ENCODE data around the gene ARCN1.

Gene ARCN1

DNA sequence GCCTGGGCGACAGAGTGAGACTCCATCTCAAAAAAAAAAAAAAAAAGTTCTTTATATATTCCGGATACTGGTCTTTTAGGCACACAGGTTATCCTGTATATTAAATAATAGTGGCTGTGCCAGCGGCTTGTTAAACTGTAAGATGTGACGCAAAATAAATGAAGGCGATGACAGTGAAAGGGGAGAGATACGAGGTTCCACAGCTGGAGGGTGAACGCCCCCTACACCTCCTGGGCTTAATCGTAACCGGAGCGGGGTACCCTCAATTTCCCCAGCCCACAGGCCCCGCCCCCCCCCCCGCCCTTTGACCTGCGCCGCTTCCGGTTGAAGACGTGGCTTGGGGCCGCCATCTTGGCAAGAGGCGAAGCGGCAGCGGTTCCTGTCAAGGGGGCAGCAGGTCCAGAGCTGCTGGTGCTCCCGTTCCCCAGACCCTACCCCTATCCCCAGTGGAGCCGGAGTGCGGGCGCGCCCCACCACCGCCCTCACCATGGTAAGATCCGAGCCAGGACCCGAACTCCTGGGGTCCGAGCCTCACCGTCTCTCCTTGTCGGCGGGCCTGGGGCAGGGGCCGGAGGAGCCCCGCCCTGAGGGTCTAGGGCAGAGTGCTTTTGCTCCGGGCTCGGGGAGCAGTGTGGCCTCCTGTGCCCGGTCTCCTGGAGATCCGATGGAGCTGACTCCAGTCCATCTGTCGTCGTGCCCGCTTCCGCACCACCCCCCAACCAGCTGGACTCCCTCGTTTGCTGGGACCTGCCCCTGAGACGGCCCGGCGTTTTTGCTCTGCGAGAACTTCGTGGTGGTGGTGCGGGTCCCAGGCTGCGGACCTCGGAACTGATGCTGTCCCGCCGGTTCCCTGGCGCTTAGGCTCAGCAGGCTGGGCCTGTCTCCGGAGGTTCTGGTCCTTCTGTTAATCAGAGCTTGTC lies at the start of gene ARCN1:
TSS of gene ARCN1 (plus strand) at position 349 of the 920 bp plus-strand sequence. CDS start at position 488, 139 bp downstream.
- H3K9ac ChIP-seq (ENCODE audit: low read length in 5 of 5) = peak within 1 kb of the TSS; percentile 95 to 99 (median 99)
- no peaks in the 10 kb centered on the region for H3K9me3 ChIP-seq (ENCODE audit: control insufficient read depth in 5 of 5, low read length in 5 of 5)
- no peaks in the 10 kb centered on the region for H3K36me3 ChIP-seq (ENCODE audit: control insufficient read depth in 5 of 5, insufficient read depth in 5 of 5, low read length in 5 of 5)
- H3K4me1 ChIP-seq (ENCODE audit: control insufficient read depth in 5 of 5, insufficient read depth in 5 of 5, low read length in 5 of 5) = peaks cover 7 to 48% (median 44%) of the 10 kb centered on the region in 5 donors
- peak within 1 kb of the TSS; percentile 79 to 97 (median 96) for H3K4me3 ChIP-seq (ENCODE audit: low read depth in 1 of 5, low read length in 5 of 5)
- H3K27me3 ChIP-seq (ENCODE audit: control insufficient read depth in 5 of 5, insufficient read depth in 4 of 5, low read length in 5 of 5) = no peaks in the 10 kb centered on the region
- H3K27ac ChIP-seq (ENCODE audit: low read depth, low read length) = peak within 1 kb of the TSS; percentile 97

DNA sequence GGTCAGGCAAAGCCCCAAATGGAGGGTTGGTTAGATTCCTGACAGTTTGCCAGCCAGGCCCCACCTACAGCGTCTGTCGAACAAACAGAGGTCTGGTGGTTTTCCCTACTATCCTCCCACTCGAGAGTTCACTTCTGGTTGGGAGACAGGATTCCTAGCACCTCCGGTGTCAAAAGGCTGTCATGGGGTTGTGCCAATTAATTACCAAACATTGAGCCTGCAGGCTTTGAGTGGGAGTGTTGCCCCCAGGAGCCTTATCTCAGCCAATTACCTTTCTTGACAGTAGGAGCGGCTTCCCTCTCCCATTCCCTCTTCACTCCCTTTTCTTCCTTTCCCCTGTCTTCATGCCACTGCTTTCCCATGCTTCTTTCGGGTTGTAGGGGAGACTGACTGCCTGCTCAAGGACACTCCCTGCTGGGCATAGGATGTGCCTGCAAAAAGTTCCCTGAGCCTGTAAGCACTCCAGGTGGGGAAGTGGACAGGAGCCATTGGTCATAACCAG lies 49.6 kb upstream of the ARCN1 start:
- Histone ChIP-seq H3K36me3 (ENCODE audit: control insufficient read depth in 5 of 5, insufficient read depth in 5 of 5, low read length in 5 of 5) (peaks cover 19 to 66% (median 55%) of the 10 kb centered on the region in 5 donors), H3K9ac (ENCODE audit: low read length in 5 of 5) (no peak overlapping the region), H3K9me3 (ENCODE audit: control insufficient read depth in 5 of 5, low read length in 5 of 5) (no peaks in the 10 kb centered on the region), H3K27me3 (ENCODE audit: control insufficient read depth in 5 of 5, insufficient read depth in 4 of 5, low read length in 5 of 5) (no peaks in the 10 kb centered on the region), H3K4me1 (ENCODE audit: control insufficient read depth in 5 of 5, insufficient read depth in 5 of 5, low read length in 5 of 5) (peaks cover 2 to 26% (median 16%) of the 10 kb centered on the region in 5 donors), H3K27ac (ENCODE audit: low read depth, low read length) (no peak overlapping the region), H3K4me3 (ENCODE audit: low read depth in 1 of 5, low read length in 5 of 5) (no peak overlapping the region)

DNA sequence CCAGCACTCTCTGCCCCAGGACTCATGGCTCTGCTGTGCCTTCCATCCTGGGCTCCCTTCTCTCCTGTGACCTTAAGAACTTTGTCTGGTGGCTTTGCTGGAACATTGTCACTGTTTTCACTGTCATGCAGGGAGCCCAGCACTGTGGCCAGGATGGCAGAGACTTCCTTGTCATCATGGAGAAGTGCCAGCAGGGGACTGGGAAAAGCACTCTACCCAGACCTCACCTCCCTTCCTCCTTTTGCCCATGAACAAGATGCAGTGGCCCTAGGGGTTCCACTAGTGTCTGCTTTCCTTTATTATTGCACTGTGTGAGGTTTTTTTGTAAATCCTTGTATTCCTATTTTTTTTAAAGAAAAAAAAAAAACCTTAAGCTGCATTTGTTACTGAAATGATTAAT lies 47.9 kb upstream of the ARCN1 start:
- H3K9me3 ChIP-seq (ENCODE audit: control insufficient read depth in 5 of 5, low read length in 5 of 5) = no peaks in the 10 kb centered on the region
- no peaks in the 10 kb centered on the region for H3K27me3 ChIP-seq (ENCODE audit: control insufficient read depth in 5 of 5, insufficient read depth in 4 of 5, low read length in 5 of 5)
- peaks cover 19 to 56% (median 49%) of the 10 kb centered on the region in 5 donors for H3K36me3 ChIP-seq (ENCODE audit: control insufficient read depth in 5 of 5, insufficient read depth in 5 of 5, low read length in 5 of 5)
- no peak overlapping the region for H3K4me3 ChIP-seq (ENCODE audit: low read depth in 1 of 5, low read length in 5 of 5)
- peaks cover 3 to 33% (median 16%) of the 10 kb centered on the region in 5 donors for H3K4me1 ChIP-seq (ENCODE audit: control insufficient read depth in 5 of 5, insufficient read depth in 5 of 5, low read length in 5 of 5)
- no peak overlapping the region for H3K9ac ChIP-seq (ENCODE audit: low read length in 5 of 5)
- H3K27ac ChIP-seq (ENCODE audit: low read depth, low read length) = no peak overlapping the region

DNA sequence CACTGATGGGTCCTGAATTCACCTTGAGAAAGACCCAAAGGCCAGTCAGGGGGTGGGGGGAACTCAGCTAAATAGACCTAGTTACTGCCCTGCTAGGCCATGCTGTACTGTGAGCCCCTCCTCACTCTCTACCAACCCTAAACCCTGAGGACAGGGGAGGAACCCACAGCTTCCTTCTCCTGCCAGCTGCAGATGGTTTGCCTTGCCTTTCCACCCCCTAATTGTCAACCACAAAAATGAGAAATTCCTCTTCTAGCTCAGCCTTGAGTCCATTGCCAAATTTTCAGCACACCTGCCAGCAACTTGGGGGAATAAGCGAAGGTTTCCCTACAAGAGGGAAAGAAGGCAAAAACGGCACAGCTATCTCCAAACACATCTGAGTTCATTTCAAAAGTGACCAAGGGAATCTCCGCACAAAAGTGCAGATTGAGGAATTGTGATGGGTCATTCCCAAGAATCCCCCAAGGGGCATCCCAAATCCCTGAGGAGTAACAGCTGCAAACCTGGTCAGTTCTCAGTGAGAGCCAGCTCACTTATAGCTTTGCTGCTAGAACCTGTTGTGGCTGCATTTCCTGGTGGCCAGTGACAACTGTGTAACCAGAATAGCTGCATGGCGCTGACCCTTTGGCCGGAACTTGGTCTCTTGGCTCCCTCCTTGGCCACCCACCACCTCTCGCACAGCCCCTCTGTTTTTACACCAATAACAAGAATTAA lies 47.3 kb upstream of the ARCN1 start:
- no peak overlapping the region for H3K27ac ChIP-seq (ENCODE audit: low read depth, low read length)
- H3K9ac ChIP-seq (ENCODE audit: low read length in 5 of 5) = no peak overlapping the region
- H3K4me1 ChIP-seq (ENCODE audit: control insufficient read depth in 5 of 5, insufficient read depth in 5 of 5, low read length in 5 of 5) = peaks cover 3 to 38% (median 19%) of the 10 kb centered on the region in 5 donors
- H3K27me3 ChIP-seq (ENCODE audit: control insufficient read depth in 5 of 5, insufficient read depth in 4 of 5, low read length in 5 of 5) = no peaks in the 10 kb centered on the region
- H3K4me3 ChIP-seq (ENCODE audit: low read depth in 1 of 5, low read length in 5 of 5) = no peak overlapping the region
- peaks cover 16 to 51% (median 43%) of the 10 kb centered on the region in 5 donors for H3K36me3 ChIP-seq (ENCODE audit: control insufficient read depth in 5 of 5, insufficient read depth in 5 of 5, low read length in 5 of 5)
- no peaks in the 10 kb centered on the region for H3K9me3 ChIP-seq (ENCODE audit: control insufficient read depth in 5 of 5, low read length in 5 of 5)

DNA sequence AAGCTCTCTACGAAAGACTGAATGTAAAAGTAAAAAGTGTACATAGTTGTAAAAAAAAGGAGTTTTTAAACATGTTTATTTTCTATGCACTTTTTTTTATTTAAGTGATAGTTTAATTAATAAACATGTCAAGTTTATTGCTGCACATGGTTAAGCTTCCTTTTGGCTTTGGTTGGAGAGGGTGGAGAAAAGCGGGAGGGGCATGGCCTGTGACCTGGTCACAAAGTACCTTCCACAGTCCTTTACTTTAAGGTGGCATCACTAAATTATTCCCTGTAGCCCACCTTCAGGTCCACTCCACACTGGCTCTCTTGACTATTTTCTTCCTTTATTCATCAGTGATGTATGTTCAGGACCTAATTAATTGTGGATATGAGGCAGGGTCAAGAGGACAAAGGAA lies 45.5 kb upstream of the ARCN1 start:
- no peaks in the 10 kb centered on the region for H3K9me3 ChIP-seq (ENCODE audit: control insufficient read depth in 5 of 5, low read length in 5 of 5)
- H3K27ac ChIP-seq (ENCODE audit: low read depth, low read length) = no peak overlapping the region

DNA sequence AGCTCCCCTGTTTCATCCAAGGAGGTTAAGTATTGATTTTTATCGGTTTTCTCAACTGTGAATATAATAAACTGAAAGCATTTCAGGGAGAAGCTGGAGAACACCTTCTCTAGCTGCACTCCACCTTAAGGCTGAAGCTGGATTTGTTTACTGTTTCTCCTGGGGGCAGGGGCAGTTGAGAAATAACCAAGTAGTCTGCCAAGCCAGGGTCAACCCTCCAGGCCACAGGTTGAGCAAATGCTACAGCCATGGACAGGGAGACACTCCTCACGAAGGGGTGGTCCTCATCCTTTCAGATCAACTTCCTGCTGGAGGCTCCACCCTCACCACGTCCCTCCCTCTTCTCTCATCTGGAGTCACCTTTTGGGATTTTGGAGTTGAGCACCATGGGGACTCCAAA lies 45.1 kb upstream of the ARCN1 start, which contains the start of gene TTC36:
TSS of gene TTC36 (plus strand) at position 366 of the 400 bp plus-strand sequence. CDS start at position 387, 21 bp downstream.
- Histone ChIP-seq H3K27me3 (ENCODE audit: control insufficient read depth in 5 of 5, insufficient read depth in 4 of 5, low read length in 5 of 5) (no peaks in the 10 kb centered on the region), H3K27ac (ENCODE audit: low read depth, low read length) (no peak within 1 kb of the TSS), H3K4me1 (ENCODE audit: control insufficient read depth in 5 of 5, insufficient read depth in 5 of 5, low read length in 5 of 5) (peaks cover 5 to 54% (median 35%) of the 10 kb centered on the region in 5 donors), H3K4me3 (ENCODE audit: low read depth in 1 of 5, low read length in 5 of 5) (peak within 1 kb of the TSS in 1 of 5 donors; percentile 17), H3K9ac (ENCODE audit: low read length in 5 of 5) (no peak within 1 kb of the TSS), H3K36me3 (ENCODE audit: control insufficient read depth in 5 of 5, insufficient read depth in 5 of 5, low read length in 5 of 5) (peaks cover 0 to 29% (median 23%) of the 10 kb centered on the region in 5 donors), H3K9me3 (ENCODE audit: control insufficient read depth in 5 of 5, low read length in 5 of 5) (no peaks in the 10 kb centered on the region)

More for the DNA sequence above, 45.5 kb upstream of the ARCN1 start:
- H3K9ac ChIP-seq (ENCODE audit: low read length in 5 of 5) = no peak overlapping the region
- peaks cover 5 to 52% (median 33%) of the 10 kb centered on the region in 5 donors for H3K4me1 ChIP-seq (ENCODE audit: control insufficient read depth in 5 of 5, insufficient read depth in 5 of 5, low read length in 5 of 5)
- no peaks in the 10 kb centered on the region for H3K27me3 ChIP-seq (ENCODE audit: control insufficient read depth in 5 of 5, insufficient read depth in 4 of 5, low read length in 5 of 5)
- H3K4me3 ChIP-seq (ENCODE audit: low read depth in 1 of 5, low read length in 5 of 5) = no peak overlapping the region
- H3K36me3 ChIP-seq (ENCODE audit: control insufficient read depth in 5 of 5, insufficient read depth in 5 of 5, low read length in 5 of 5) = peaks cover 3 to 33% (median 27%) of the 10 kb centered on the region in 5 donors

DNA sequence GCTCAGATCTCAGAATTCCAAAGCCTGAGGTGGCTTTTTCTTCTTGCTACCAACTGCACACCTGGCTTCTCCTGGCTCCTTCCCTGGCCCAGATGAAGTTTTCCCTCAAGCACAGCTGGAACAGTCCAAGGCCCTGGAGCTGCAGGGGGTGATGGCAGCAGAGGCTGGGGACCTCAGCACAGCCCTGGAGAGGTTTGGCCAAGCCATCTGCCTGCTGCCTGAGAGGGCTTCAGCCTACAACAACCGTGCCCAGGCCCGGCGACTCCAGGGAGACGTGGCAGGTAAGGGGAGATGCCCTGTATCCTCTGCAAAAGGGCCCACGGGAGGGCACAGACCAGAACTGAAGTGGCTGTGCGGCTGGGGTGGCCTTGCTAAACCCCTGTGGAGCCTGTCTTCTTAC lies 43.7 kb upstream of the ARCN1 start:
- no peak overlapping the region for H3K4me3 ChIP-seq (ENCODE audit: low read depth in 1 of 5, low read length in 5 of 5)
- H3K9ac ChIP-seq (ENCODE audit: low read length in 5 of 5) = no peak overlapping the region
- peaks cover 3 to 54% (median 35%) of the 10 kb centered on the region in 5 donors for H3K4me1 ChIP-seq (ENCODE audit: control insufficient read depth in 5 of 5, insufficient read depth in 5 of 5, low read length in 5 of 5)
- no peaks in the 10 kb centered on the region for H3K9me3 ChIP-seq (ENCODE audit: control insufficient read depth in 5 of 5, low read length in 5 of 5)
- H3K27ac ChIP-seq (ENCODE audit: low read depth, low read length) = no peak overlapping the region
- H3K36me3 ChIP-seq (ENCODE audit: control insufficient read depth in 5 of 5, insufficient read depth in 5 of 5, low read length in 5 of 5) = peaks cover 0 to 17% (median 14%) of the 10 kb centered on the region in 5 donors
- no peaks in the 10 kb centered on the region for H3K27me3 ChIP-seq (ENCODE audit: control insufficient read depth in 5 of 5, insufficient read depth in 4 of 5, low read length in 5 of 5)

DNA sequence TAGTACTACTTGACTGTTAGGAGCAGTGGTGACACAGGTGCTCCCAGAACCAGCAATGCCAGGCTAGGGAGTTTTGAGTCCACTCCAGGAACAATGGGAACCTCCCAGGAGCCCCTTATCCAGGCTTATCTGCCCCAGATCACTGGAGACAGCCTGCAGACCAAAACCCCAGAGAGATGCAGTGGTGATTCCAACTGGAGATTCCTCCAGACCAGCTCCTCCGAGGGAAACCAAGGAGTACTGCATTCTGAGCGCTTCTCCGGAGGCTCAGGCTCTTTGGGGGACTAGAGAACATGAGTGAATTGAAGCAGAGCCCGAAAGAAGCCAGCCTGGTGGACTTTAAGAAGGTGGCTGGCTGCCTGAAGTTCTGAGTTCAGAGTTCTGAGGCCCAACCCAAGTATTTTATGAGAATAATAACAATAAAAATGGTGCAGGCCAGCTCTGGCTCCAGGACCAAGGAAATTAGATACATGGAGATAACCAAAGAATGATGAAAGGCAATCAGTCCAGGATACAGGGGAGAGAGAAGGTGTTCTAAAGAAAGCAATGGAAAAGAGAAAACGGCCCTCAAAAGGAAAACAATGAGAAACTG lies 42.5 kb upstream of the ARCN1 start:
- Histone ChIP-seq H3K36me3 (ENCODE audit: control insufficient read depth in 5 of 5, insufficient read depth in 5 of 5, low read length in 5 of 5) (peaks cover 0 to 5% (median 5%) of the 10 kb centered on the region in 5 donors), H3K27me3 (ENCODE audit: control insufficient read depth in 5 of 5, insufficient read depth in 4 of 5, low read length in 5 of 5) (no peaks in the 10 kb centered on the region), H3K4me3 (ENCODE audit: low read depth in 1 of 5, low read length in 5 of 5) (peak overlapping the region; percentile 64 to 81 (median 73)), H3K27ac (ENCODE audit: low read depth, low read length) (no peak overlapping the region), H3K9me3 (ENCODE audit: control insufficient read depth in 5 of 5, low read length in 5 of 5) (no peaks in the 10 kb centered on the region), H3K4me1 (ENCODE audit: control insufficient read depth in 5 of 5, insufficient read depth in 5 of 5, low read length in 5 of 5) (peaks cover 3 to 47% (median 35%) of the 10 kb centered on the region in 5 donors), H3K9ac (ENCODE audit: low read length in 5 of 5) (peak overlapping the region in 1 of 5 donors; percentile 72)

DNA sequence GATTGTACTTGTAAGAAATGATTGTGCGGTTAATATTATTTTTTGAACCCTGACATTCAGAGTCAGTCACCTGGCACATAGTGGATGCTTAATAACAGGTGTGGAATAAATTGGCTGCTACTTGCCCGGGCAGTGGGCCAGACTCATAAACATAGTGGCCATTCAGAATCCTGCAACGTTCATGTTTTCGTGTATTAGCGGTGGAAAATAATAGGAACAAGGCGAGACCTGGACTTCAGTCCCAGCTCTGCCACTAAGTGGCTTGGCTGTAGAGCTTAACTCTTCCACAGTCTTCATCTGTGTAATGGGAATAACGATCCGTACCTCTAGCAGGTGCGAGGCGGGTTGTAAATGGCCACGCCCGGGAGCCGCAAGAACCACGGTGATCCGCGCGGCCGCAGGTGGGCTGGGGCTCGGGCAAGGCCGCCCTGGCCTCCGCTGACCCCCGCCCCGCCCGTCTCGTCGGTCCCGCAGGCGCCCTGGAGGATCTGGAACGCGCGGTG lies 42.0 kb upstream of the ARCN1 start:
- Histone ChIP-seq H3K9ac (ENCODE audit: low read length in 5 of 5) (peak overlapping the region in 4 of 5 donors; percentile 13 to 83 (median 72)), H3K27me3 (ENCODE audit: control insufficient read depth in 5 of 5, insufficient read depth in 4 of 5, low read length in 5 of 5) (no peaks in the 10 kb centered on the region), H3K27ac (ENCODE audit: low read depth, low read length) (no peak overlapping the region), H3K4me3 (ENCODE audit: low read depth in 1 of 5, low read length in 5 of 5) (peak overlapping the region; percentile 64 to 81 (median 73)), H3K9me3 (ENCODE audit: control insufficient read depth in 5 of 5, low read length in 5 of 5) (no peaks in the 10 kb centered on the region), H3K4me1 (ENCODE audit: control insufficient read depth in 5 of 5, insufficient read depth in 5 of 5, low read length in 5 of 5) (peaks cover 3 to 47% (median 31%) of the 10 kb centered on the region in 5 donors), H3K36me3 (ENCODE audit: control insufficient read depth in 5 of 5, insufficient read depth in 5 of 5, low read length in 5 of 5) (no peaks in the 10 kb centered on the region)

Measured in subcutaneous abdominal adipose tissue (tissue), 5 donors.